ENCODE data around the gene USP30. TPM values are rescaled to one million over a fixed set of nuclear protein-coding genes. Genes with fewer than 3 reads are reported as not detected.
A peak's percentile ranks its signal among the peaks of the same experiment; 100 is the strongest.
"Not testable (repeated sequence)": the region's sequence is repeated elsewhere in the genome, so short reads cannot be mapped to it uniquely, and the experiment has no call there.

The USP30 gene
- total and polyA plus RNA-seq, 7 experiments from 2014 or later: 7.8 to 15.7 (median 12.9) TPM

DNA sequence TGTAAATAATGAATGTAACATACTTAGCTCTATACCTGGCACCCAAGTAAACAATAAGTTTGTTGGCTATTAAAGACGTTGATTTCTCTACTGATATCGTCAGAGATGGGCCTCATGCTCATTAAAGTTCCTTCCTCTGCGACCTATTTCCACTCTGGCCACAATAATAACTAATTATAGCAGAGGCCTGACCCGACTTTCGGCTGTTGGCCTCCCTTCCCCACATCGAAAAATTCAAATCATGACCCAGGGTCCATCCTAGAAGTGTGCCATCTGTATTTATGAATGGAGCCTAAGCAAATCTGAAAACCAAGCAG is 321 bp upstream of the USP30 start:
- Mint-ChIP-seq H3K4me3 (peak overlapping the region; percentile 86 to 99 (median 96)), H3K27me3 (no peaks in the 10 kb centered on the region), H3K4me1 (peaks cover 15 to 27% (median 17%) of the 10 kb centered on the region in 7 donors), H3K36me3 (peaks cover 0 to 9% (median 5%) of the 10 kb centered on the region in 5 donors), H3K9me3 (no peaks in the 10 kb centered on the region), H3K27ac (peak overlapping the region; percentile 76 to 98 (median 93))
- Histone ChIP-seq H3K27ac (ENCODE audit: low read depth, low read length) (peak overlapping the region; percentile 89), H3K4me1 (ENCODE audit: control insufficient read depth in 2 of 2, insufficient read depth in 2 of 2, low read length in 2 of 2) (peaks cover 13% of the 10 kb centered on the region in 2 donors), H3K9me3 (ENCODE audit: control insufficient read depth in 2 of 3, low read length in 3 of 3) (no peaks in the 10 kb centered on the region), H3K4me3 (ENCODE audit: low read length) (peak overlapping the region; percentile 91), H3K27me3 (ENCODE audit: control insufficient read depth in 2 of 2, insufficient read depth in 2 of 2, low read length in 2 of 2) (no peaks in the 10 kb centered on the region), H3K36me3 (ENCODE audit: control insufficient read depth in 2 of 3, insufficient read depth in 3 of 3, low read length in 3 of 3) (peaks cover 0 to 7% (median 0%) of the 10 kb centered on the region in 3 experiments)
- ATAC-seq: no peak
- POLR2A ChIA-PET: interaction anchor here (0.9 to 1.3 kb wide), 5 partner anchors 40 to 490 kb away, joined by 3 to 6 read pairs (median 4); partner anchors contain the start of gene ISCU
- DNase-seq: no peak
- CTCF ChIA-PET: no interaction called here
- intact Hi-C loops (cut with micrococcal nuclease): loop anchor here (1.0 to 5.0 kb wide), 14 partner anchors 41 to 1365 kb away; partner anchors contain the start of genes CORO1C (in 2 of the 2), ALKBH2 (in 1 of the 2), ANAPC7 (in 1 of the 2) and FICD (in 1 of the 2)

DNA sequence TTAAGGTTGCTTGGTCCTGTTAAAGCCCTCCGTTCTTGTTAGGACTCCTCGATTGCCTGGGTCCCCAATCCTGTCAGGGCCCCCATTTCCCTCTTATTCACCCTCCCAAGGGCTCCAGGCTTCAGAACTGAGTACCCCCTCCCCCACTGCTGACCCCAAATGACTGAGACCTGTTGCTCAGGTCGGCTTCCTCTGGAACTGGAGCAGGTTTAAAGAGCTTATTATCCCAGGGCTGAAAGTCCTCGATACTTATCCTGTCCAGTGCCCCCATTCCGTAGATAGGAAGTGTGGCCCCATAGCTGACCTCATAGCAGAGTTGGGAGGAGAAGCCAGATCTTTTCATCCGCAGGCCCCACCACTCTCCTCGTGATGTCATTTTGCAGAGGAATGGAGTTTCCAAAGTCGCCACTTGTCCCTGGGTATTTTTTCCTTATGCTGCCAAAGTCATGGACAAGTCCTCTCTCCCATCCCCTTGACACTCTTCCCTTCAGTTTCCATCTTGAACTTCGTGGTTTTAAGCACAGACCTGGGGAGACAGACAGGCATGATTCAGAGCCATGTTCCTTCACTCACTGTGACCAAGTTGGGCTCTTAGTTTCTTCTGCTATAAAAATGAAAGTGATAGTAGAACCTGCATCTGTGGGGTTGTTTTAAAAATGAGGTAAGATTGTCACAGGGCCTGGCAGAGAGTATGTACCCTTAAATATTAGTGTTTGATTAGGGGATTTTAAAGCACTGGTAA is 1.2 kb downstream of the USP30 start:
- Histone ChIP-seq H3K9me3 (ENCODE audit: control insufficient read depth in 2 of 3, low read length in 3 of 3) (no peaks in the 10 kb centered on the region), H3K36me3 (ENCODE audit: control insufficient read depth in 2 of 3, insufficient read depth in 3 of 3, low read length in 3 of 3) (peaks cover 0 to 18% (median 0%) of the 10 kb centered on the region in 3 experiments), H3K27me3 (ENCODE audit: control insufficient read depth in 2 of 2, insufficient read depth in 2 of 2, low read length in 2 of 2) (no peaks in the 10 kb centered on the region), H3K4me3 (ENCODE audit: low read length) (peak overlapping the region; percentile 91), H3K4me1 (ENCODE audit: control insufficient read depth in 2 of 2, insufficient read depth in 2 of 2, low read length in 2 of 2) (peaks cover 13% of the 10 kb centered on the region in 2 donors), H3K27ac (ENCODE audit: low read depth, low read length) (peak overlapping the region; percentile 89)
- no peaks in the 10 kb centered on the region for H3K27me3 Mint-ChIP-seq
- ChIA-PET CTCF (interaction anchor here (1.4 kb wide), 1 partner anchor 59 kb away, joined by 3 read pairs; no protein-coding TSS in a partner anchor), POLR2A (interaction anchor here (0.7 to 1.2 kb wide), 3 partner anchors 39 to 943 kb away, joined by 3 to 4 read pairs (median 3); partner anchors contain the start of gene ALKBH2)
- H3K36me3 Mint-ChIP-seq: peaks cover 0 to 16% (median 6%) of the 10 kb centered on the region in 5 donors
- ATAC-seq: peak; percentile 65
- no peaks in the 10 kb centered on the region for H3K9me3 Mint-ChIP-seq
- H3K4me3 Mint-ChIP-seq: peak overlapping the region; percentile 86 to 99 (median 96)
- peak overlapping the region; percentile 89 to 98 (median 95) for H3K27ac Mint-ChIP-seq
- peak in 8 of 9 donors; percentile 5 to 53 (median 49) for DNase-seq
- intact Hi-C loops (cut with micrococcal nuclease): loop anchor here (1.0 to 5.0 kb wide), 12 partner anchors 40 to 1366 kb away; partner anchors contain the start of genes CORO1C (in 2 of the 2), ALKBH2 (in 1 of the 2), ANAPC7 (in 1 of the 2) and FICD (in 1 of the 2)
- H3K4me1 Mint-ChIP-seq: peaks cover 14 to 27% (median 17%) of the 10 kb centered on the region in 7 donors

DNA sequence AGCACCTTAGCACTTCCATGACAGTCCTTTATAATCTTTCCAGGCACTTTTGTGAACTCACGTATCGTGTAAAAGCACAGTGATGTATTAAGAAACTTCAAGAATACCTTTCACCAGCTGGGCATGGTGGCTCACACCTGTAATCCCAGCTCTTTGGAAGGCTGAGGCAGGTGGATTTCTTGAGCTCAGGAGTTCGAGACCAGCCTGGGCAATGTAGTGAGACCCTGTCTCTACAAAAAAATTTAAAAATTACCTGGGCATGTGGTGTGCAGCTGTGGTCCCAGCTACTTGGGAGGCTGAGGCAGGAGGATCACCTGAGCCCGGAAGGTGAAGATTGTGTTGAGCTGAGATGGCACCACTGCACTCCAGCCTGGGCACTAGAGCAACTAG is 1.7 kb downstream of the USP30 start:
- peak overlapping the region; percentile 91 for H3K4me3 ChIP-seq (ENCODE audit: low read length)
- Mint-ChIP-seq H3K4me1 (peaks cover 14 to 27% (median 17%) of the 10 kb centered on the region in 7 donors), H3K36me3 (peaks cover 0 to 19% (median 6%) of the 10 kb centered on the region in 5 donors), H3K4me3 (peak overlapping the region; percentile 86 to 99 (median 96)), H3K27ac (peak overlapping the region; percentile 89 to 98 (median 95))
- H3K9me3 ChIP-seq (ENCODE audit: control insufficient read depth in 2 of 3, low read length in 3 of 3); H3K27me3 ChIP-seq (ENCODE audit: control insufficient read depth in 2 of 2, insufficient read depth in 2 of 2, low read length in 2 of 2); DNase-seq; H3K9me3 Mint-ChIP-seq; H3K27me3 Mint-ChIP-seq: not testable (repeated sequence)
- peak overlapping the region; percentile 89 for H3K27ac ChIP-seq (ENCODE audit: low read depth, low read length)
- CTCF ChIA-PET: interaction anchor here (1.0 to 1.6 kb wide), 3 partner anchors 11 to 58 kb away, joined by 3 to 4 read pairs (median 3); partner anchors contain the start of gene ALKBH2
- peaks cover 0 to 22% (median 0%) of the 10 kb centered on the region in 3 experiments for H3K36me3 ChIP-seq (ENCODE audit: control insufficient read depth in 2 of 3, insufficient read depth in 3 of 3, low read length in 3 of 3)
- peak; percentile 1 for ATAC-seq
- peaks cover 13% of the 10 kb centered on the region in 2 donors for H3K4me1 ChIP-seq (ENCODE audit: control insufficient read depth in 2 of 2, insufficient read depth in 2 of 2, low read length in 2 of 2)
- POLR2A ChIA-PET: interaction anchor here (0.6 to 1.2 kb wide), 5 partner anchors 30 to 943 kb away, joined by 3 to 4 read pairs (median 3); partner anchors contain the start of gene ALKBH2
- intact Hi-C loops (cut with micrococcal nuclease): loop anchor here (5.0 kb wide), 3 partner anchors 322 to 1367 kb away; partner anchors contain the start of genes ANAPC7 (in 1 of the 2), CORO1C (in 1 of the 2) and PWP1 (in 1 of the 2)

DNA sequence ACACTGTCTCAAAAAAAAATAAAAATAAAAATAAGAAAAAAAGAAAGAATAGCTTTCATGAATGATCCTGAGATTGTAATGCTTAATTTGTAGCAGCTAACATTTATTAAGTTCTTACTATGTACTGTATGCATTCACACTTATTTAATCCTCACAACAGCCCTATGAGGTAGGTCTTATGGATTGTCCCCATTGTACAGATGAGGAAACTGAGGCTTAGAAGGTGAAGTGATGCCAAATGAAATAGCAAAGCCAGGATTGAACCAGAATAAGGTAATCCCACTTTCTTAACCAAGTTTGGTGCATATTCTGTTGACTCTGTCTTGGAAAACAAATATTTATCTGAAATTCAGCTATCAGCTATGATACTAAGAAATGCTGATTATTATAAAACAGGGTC is 2.1 kb downstream of the USP30 start:
- H3K4me3 ChIP-seq (ENCODE audit: low read length): no peak overlapping the region
- intact Hi-C loops (cut with micrococcal nuclease): loop anchor here (5.0 kb wide), 3 partner anchors 322 to 1367 kb away; partner anchors contain the start of genes ANAPC7 (in 1 of the 2), CORO1C (in 1 of the 2) and PWP1 (in 1 of the 2)
- peak overlapping the region in 2 of 10 donors; percentile 94 to 99 for H3K4me3 Mint-ChIP-seq

DNA sequence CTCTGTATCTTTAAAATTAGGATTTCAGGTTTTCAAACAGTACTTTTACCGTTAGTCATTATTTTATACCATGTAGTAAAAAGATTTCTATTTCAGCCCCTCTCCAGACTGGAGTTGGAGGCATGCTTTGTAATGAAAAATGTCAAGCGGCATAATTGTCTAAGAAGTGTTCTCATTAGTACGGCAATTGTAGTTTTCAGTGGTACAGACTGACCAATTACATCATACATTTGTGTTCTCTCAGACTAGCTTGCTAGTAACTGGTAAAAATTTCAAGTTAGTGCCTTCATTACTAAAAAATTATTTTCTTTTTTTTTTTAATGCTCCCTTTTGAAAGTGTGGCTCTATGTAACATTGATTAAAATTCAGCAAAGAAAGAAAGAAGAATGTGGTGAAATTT is 4.5 kb downstream of the USP30 start:
- Mint-ChIP-seq H3K27me3 (no peaks in the 10 kb centered on the region), H3K4me3 (no peak overlapping the region), H3K27ac (peak overlapping the region in 1 of 9 donors; percentile 13), H3K9me3 (no peaks in the 10 kb centered on the region), H3K4me1 (peaks cover 12 to 24% (median 17%) of the 10 kb centered on the region in 7 donors), H3K36me3 (peaks cover 0 to 24% (median 6%) of the 10 kb centered on the region in 5 donors)
- Histone ChIP-seq H3K9me3 (ENCODE audit: control insufficient read depth in 2 of 3, low read length in 3 of 3) (no peaks in the 10 kb centered on the region), H3K4me1 (ENCODE audit: control insufficient read depth in 2 of 2, insufficient read depth in 2 of 2, low read length in 2 of 2) (peaks cover 11 to 13% of the 10 kb centered on the region in 2 donors), H3K36me3 (ENCODE audit: control insufficient read depth in 2 of 3, insufficient read depth in 3 of 3, low read length in 3 of 3) (peaks cover 0 to 28% (median 0%) of the 10 kb centered on the region in 3 experiments), H3K27ac (ENCODE audit: low read depth, low read length) (no peak overlapping the region), H3K4me3 (ENCODE audit: low read length) (no peak overlapping the region), H3K27me3 (ENCODE audit: control insufficient read depth in 2 of 2, insufficient read depth in 2 of 2, low read length in 2 of 2) (no peaks in the 10 kb centered on the region)
- no peak for DNase-seq
- intact Hi-C loops (cut with micrococcal nuclease): no loop called here
- ChIA-PET CTCF (no interaction called here), POLR2A (no interaction called here)
- ATAC-seq: no peak

More for the DNA sequence above, 2.1 kb downstream of the USP30 start:
- no peaks in the 10 kb centered on the region for H3K9me3 ChIP-seq (ENCODE audit: control insufficient read depth in 2 of 3, low read length in 3 of 3)
- peak overlapping the region; percentile 89 for H3K27ac ChIP-seq (ENCODE audit: low read depth, low read length)
- ChIA-PET CTCF (interaction anchor here (1.0 to 1.6 kb wide), 3 partner anchors 12 to 58 kb away, joined by 3 to 4 read pairs (median 3); partner anchors contain the start of gene ALKBH2), POLR2A (interaction anchor here (0.6 to 1.2 kb wide), 5 partner anchors 30 to 942 kb away, joined by 3 to 4 read pairs (median 3); partner anchors contain the start of gene ALKBH2)
- Mint-ChIP-seq H3K36me3 (peaks cover 0 to 20% (median 6%) of the 10 kb centered on the region in 5 donors), H3K9me3 (no peaks in the 10 kb centered on the region), H3K27ac (peak overlapping the region in 6 of 9 donors; percentile 17 to 95 (median 69)), H3K27me3 (no peaks in the 10 kb centered on the region), H3K4me1 (peaks cover 14 to 27% (median 17%) of the 10 kb centered on the region in 7 donors)
- H3K27me3 ChIP-seq (ENCODE audit: control insufficient read depth in 2 of 2, insufficient read depth in 2 of 2, low read length in 2 of 2): no peaks in the 10 kb centered on the region
- H3K4me1 ChIP-seq (ENCODE audit: control insufficient read depth in 2 of 2, insufficient read depth in 2 of 2, low read length in 2 of 2): peaks cover 13% of the 10 kb centered on the region in 2 donors
- H3K36me3 ChIP-seq (ENCODE audit: control insufficient read depth in 2 of 3, insufficient read depth in 3 of 3, low read length in 3 of 3): peaks cover 0 to 22% (median 0%) of the 10 kb centered on the region in 3 experiments
- no peak for ATAC-seq
- DNase-seq: no peak

DNA sequence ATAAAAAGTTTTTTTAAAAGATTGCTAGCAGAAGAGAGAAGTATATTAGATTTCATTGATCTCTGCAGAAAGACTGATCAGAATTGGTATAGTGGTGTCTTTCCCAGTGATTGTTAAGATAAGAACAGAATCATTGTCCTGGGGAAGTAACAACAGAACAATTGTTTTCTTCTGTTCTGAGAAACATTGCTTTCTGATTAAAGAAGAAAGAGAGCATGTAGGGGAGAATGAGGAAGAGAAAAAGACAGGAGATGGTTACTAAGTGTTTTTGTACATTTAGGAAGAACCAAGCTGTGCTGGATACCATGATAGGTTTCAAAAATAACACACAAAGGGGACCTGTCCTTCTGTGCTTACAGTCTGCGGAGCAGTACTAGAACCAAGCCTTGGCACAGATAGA is 5.0 kb downstream of the USP30 start:
- Histone ChIP-seq H3K27me3 (ENCODE audit: control insufficient read depth in 2 of 2, insufficient read depth in 2 of 2, low read length in 2 of 2) (no peaks in the 10 kb centered on the region), H3K9me3 (ENCODE audit: control insufficient read depth in 2 of 3, low read length in 3 of 3) (no peaks in the 10 kb centered on the region), H3K36me3 (ENCODE audit: control insufficient read depth in 2 of 3, insufficient read depth in 3 of 3, low read length in 3 of 3) (peaks cover 0 to 28% (median 0%) of the 10 kb centered on the region in 3 experiments), H3K27ac (ENCODE audit: low read depth, low read length) (no peak overlapping the region), H3K4me3 (ENCODE audit: low read length) (no peak overlapping the region), H3K4me1 (ENCODE audit: control insufficient read depth in 2 of 2, insufficient read depth in 2 of 2, low read length in 2 of 2) (peaks cover 7 to 13% of the 10 kb centered on the region in 2 donors)
- Mint-ChIP-seq H3K36me3 (peaks cover 0 to 24% (median 3%) of the 10 kb centered on the region in 5 donors), H3K9me3 (no peaks in the 10 kb centered on the region), H3K27ac (no peak overlapping the region), H3K4me1 (peaks cover 8 to 19% (median 13%) of the 10 kb centered on the region in 7 donors), H3K27me3 (no peaks in the 10 kb centered on the region), H3K4me3 (no peak overlapping the region)
- no peak for DNase-seq
- POLR2A ChIA-PET: no interaction called here
- CTCF ChIA-PET: no interaction called here
- intact Hi-C loops (cut with micrococcal nuclease): no loop called here
- no peak for ATAC-seq

All from naive thymus-derived CD4-positive, alpha-beta T cell (primary cell).